Liver (tissue), 9 donors: Measurements from ENCODE around the gene KANK2. TPM values are rescaled to one million over a fixed set of nuclear protein-coding genes. Genes with fewer than 3 reads are reported as not detected.

Experiments
- DNase-seq: peaks from one replicate; pipeline ENCODE4 v3.0.0-alpha.2; 2017; ENCODE audit warnings: low spot score
- H3K27ac ChIP-seq, 2 donors: one replicate each; pipeline ENCODE4 v1.7.0; 2013; ENCODE audit warnings: inconsistent platforms in 2 of 2, low read length in 2 of 2, control low read depth in 1 of 2, low read depth in 1 of 2, mild to moderate bottlenecking in 1 of 2
- H3K27me3 ChIP-seq, 4 donors: one replicate each; pipeline versions ENCODE4 v1.6.1 to v1.7.0; 2013; ENCODE audit warnings: low read length in 3 of 4, inconsistent platforms in 1 of 4, mild to moderate bottlenecking in 1 of 4, moderate library complexity in 1 of 4; ENCODE audit not compliant: control insufficient read depth in 4 of 4, insufficient read depth in 4 of 4
- H3K36me3 ChIP-seq, 4 donors: one replicate each; pipeline versions ENCODE4 v1.6.1 to v1.7.0; 2013; ENCODE audit warnings: low read length in 3 of 4, mild to moderate bottlenecking in 3 of 4, low read depth in 1 of 4, moderate library complexity in 1 of 4; ENCODE audit not compliant: control insufficient read depth in 4 of 4, insufficient read depth in 3 of 4
- H3K4me1 ChIP-seq, 4 donors: one replicate each; pipeline versions ENCODE4 v1.6.1 to v1.7.0; 2013; ENCODE audit warnings: low read length in 3 of 4, mild to moderate bottlenecking in 3 of 4, moderate library complexity in 1 of 4; ENCODE audit not compliant: control insufficient read depth in 4 of 4, insufficient read depth in 4 of 4
- H3K4me3 ChIP-seq, 3 donors: one replicate each; pipeline versions ENCODE4 v1.6.1 to v1.7.0; 2013; ENCODE audit warnings: low read length in 3 of 3, control low read depth in 1 of 3, low read depth in 1 of 3, mild to moderate bottlenecking in 1 of 3
- H3K9ac ChIP-seq, 2 donors: one replicate each; pipeline ENCODE4 v1.7.0; 2013; ENCODE audit warnings: low read length in 2 of 2, mild to moderate bottlenecking in 2 of 2, moderate library complexity in 2 of 2, control low read depth in 1 of 2, low read depth in 1 of 2
- H3K9me3 ChIP-seq, 4 donors: one replicate each; pipeline versions ENCODE4 v1.6.1 to v1.7.0; 2013; ENCODE audit warnings: low read length in 3 of 4; ENCODE audit not compliant: control insufficient read depth in 4 of 4
- ATF3 ChIP-seq: IDR thresholded peaks from 2 replicates; pipeline ENCODE4 v1.6.1; 2016; ENCODE audit warnings: antibody characterized with exemption
- EGR1 ChIP-seq, 2 donors: IDR thresholded peaks; 2 replicates each; pipeline ENCODE4 v1.6.1; 2016 to 2018; ENCODE audit warnings: antibody characterized with exemption in 2 of 2, low read depth in 2 of 2
- FOXA1 ChIP-seq: IDR thresholded peaks from 2 replicates; pipeline ENCODE4 v1.6.1; 2016; ENCODE audit warnings: antibody characterized with exemption
- FOXA2 ChIP-seq: IDR thresholded peaks from 2 replicates; pipeline ENCODE4 v1.6.1; 2016; ENCODE audit warnings: antibody characterized with exemption
- JUND ChIP-seq, 2 donors: IDR thresholded peaks; 2 replicates each; pipeline ENCODE4 v1.6.1; 2016; ENCODE audit warnings: antibody characterized with exemption in 2 of 2
- REST ChIP-seq: IDR thresholded peaks from 2 replicates; pipeline ENCODE4 v1.6.1; 2016; ENCODE audit warnings: antibody characterized with exemption, mild to moderate bottlenecking
- RXRA ChIP-seq, 2 donors: IDR thresholded peaks; 2 replicates each; pipeline ENCODE4 v1.6.1; 2017 to 2018; ENCODE audit warnings: antibody characterized with exemption in 2 of 2, mild to moderate bottlenecking in 1 of 2
- YY1 ChIP-seq: IDR thresholded peaks from 2 replicates; pipeline ENCODE4 v1.6.1; 2016; ENCODE audit warnings: antibody characterized with exemption, mild to moderate bottlenecking
- ZBTB33 ChIP-seq: IDR thresholded peaks from 2 replicates; pipeline ENCODE4 v1.6.1; 2016; ENCODE audit warnings: antibody characterized with exemption
- WGBS: extraction: QIAGEN DNeasy Blood & Tissue Kit; methylation state at CpG from one replicate; pipeline ENCODE4 v1.1.7; 2013; 5-methylcytosine and 5-hydroxymethylcytosine counted together
- polyA plus RNA-seq, 2 donors: library from polyadenylated mRNA; stranded (reverse) in 1 of 2; unstranded in 1 of 2; fragments of 200-250 nt in 1 of 2; fragments of >200 nt in 1 of 2; fragmentation: Nextera tagmentation in 1 of 2; extraction: Ambion mirVana in 1 of 2; gene quantifications; one replicate each; pipeline versions ENCODE4 v1.2.1 to v1.2.3, GENCODE V29; 2013 to 2015
- total RNA-seq, 2 donors: library from RNA; depleted of rRNA; stranded (reverse); fragments of >200 nt; gene quantifications; one replicate each; pipeline ENCODE4 v1.2.3, GENCODE V29; 2014
- TF ChIP-seq, protein P1 (sequence below): fragments of 150-350 bp; IDR thresholded peaks from 2 replicates; pipeline ENCODE4 v1.5.1; 2017; ENCODE audit warnings: improper control_type of control experiment, low read depth, low read length; ENCODE audit not compliant: missing input control
- donor health status: healthy.
- donor health status: healthy.
- donor health status: healthy.
- donor health status: healthy.
- donor health status: healthy.

Gene KANK2
- total and polyA plus RNA-seq, 4 donors, result 15.0 to 67.8 (median 40.6) TPM

DNA sequence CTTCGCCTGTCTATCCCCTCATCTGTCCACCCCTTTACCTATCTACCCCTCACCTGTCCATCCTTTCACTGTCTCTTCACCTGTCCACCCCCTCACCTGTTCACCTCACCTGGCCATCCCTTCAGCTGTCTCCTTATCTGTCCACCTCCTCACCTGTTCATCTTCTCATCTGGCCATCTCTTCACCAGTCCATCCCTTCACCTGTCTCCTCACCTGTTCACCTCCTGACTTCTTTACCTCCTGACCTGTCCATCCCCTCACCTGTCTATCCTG, 13.2 kb upstream of the KANK2 start:
- Histone ChIP-seq H3K36me3 (peaks cover 10 to 48% (median 17%) of the 10 kb centered on the region in 4 donors), H3K4me1 (peaks cover 0 to 2% (median 0%) of the 10 kb centered on the region in 4 donors), H3K27ac (no peak overlapping the region), H3K4me3 (no peak overlapping the region), H3K27me3 (no peaks in the 10 kb centered on the region), H3K9ac (no peak overlapping the region), H3K9me3 (no peaks in the 10 kb centered on the region)
- 98% methylated on average over 1 of the region's 1 CpG for WGBS
- TF ChIP-seq REST, result no peak
- TF ChIP-seq ATF3, result no peak
- TF ChIP-seq, protein P1, sequence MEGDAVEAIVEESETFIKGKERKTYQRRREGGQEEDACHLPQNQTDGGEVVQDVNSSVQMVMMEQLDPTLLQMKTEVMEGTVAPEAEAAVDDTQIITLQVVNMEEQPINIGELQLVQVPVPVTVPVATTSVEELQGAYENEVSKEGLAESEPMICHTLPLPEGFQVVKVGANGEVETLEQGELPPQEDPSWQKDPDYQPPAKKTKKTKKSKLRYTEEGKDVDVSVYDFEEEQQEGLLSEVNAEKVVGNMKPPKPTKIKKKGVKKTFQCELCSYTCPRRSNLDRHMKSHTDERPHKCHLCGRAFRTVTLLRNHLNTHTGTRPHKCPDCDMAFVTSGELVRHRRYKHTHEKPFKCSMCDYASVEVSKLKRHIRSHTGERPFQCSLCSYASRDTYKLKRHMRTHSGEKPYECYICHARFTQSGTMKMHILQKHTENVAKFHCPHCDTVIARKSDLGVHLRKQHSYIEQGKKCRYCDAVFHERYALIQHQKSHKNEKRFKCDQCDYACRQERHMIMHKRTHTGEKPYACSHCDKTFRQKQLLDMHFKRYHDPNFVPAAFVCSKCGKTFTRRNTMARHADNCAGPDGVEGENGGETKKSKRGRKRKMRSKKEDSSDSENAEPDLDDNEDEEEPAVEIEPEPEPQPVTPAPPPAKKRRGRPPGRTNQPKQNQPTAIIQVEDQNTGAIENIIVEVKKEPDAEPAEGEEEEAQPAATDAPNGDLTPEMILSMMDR, result no peak
- no peak for TF ChIP-seq JUND (IDR thresholded peaks at IDR 0.05)
- no peak for TF ChIP-seq RXRA (IDR thresholded peaks at IDR 0.05)
- no peak for TF ChIP-seq ZBTB33
- TF ChIP-seq YY1, result no peak
- TF ChIP-seq FOXA1, result no peak
- TF ChIP-seq FOXA2, result no peak
- no peak for DNase-seq

DNA sequence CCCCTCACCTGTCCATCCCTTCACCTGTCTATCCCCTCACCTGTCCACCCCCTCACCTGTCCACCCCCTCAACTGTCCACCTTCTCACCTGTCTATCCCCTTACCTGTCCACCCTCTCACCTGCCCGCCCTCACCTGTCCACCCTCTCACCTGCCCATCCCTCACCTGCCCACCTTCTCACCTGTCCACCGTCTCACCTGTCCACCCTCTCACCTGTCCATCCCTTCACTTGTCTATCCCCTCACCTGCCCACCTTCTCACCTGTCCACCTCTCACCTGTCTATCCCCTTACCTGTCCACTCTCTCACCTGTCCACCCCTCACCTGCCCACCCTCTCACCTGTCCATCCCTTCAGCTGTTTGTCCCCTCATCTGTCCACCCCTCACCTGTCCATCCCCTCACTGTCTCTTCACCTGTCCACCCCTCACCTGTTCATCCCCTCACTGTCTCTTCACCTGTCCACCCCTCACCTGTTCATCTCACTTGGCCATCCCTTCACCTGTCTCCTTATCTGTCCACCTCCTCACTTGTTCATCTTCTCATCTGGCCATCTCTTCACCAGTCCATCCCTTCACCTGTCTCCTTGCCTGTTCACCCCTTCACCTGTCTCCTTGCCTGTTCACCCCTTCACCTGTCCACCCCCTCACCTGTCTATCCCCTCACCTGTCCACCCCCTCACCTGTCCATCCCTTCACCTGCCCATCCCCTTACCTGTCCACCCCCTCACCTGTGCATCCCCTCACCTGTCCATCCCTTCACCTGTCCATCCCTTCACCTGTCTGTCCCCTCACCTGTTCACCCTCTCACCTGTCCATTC, 12.7 kb upstream of the KANK2 start:
- Histone ChIP-seq H3K27ac (no peak overlapping the region), H3K27me3 (no peaks in the 10 kb centered on the region), H3K9ac (no peak overlapping the region), H3K4me3 (no peak overlapping the region), H3K4me1 (peaks cover 0 to 4% (median under 1%) of the 10 kb centered on the region in 4 donors), H3K36me3 (peaks cover 10 to 42% (median 13%) of the 10 kb centered on the region in 4 donors), H3K9me3 (no peaks in the 10 kb centered on the region)
- 94% methylated on average over 2 of the region's 2 CpGs for WGBS
- no peak for TF ChIP-seq EGR1 (IDR thresholded peaks at IDR 0.05; ENCODE audit: low read depth in 2 of 2)
- no peak for DNase-seq
